ENCODE data around the gene GFRA1.

GFRA1 gene

DNA sequence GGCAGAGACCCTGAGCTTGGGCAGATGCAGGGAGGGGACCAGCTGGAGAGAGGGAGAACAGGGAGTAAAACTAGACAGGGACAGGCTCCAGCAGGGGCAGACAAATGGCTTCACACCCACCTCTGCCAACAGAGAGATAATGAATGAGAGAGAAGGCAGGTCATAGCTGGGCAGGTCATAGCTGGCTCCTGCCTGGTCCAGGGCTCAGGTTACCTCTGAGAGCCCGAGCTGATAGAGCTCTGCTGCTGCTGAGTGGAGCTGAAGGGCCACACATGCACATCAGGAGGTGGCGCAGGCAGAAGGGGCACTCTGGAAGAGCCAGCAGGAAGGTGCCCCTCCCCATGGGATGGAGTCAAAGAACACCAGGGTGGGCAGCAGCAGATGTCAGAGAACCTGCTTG is 154.2 kb downstream of the GFRA1 start:
- Histone ChIP-seq H3K4me3 (ENCODE audit: low read depth, low read length) (no peak overlapping the region), H3K36me3 (no peaks in the 10 kb centered on the region), H3K9me3 (no peaks in the 10 kb centered on the region), H3K4me1 (no peaks in the 10 kb centered on the region), H3K27me3 (no peaks in the 10 kb centered on the region)
- DNase-seq: no peak
- TF ChIP-seq, protein P1, sequence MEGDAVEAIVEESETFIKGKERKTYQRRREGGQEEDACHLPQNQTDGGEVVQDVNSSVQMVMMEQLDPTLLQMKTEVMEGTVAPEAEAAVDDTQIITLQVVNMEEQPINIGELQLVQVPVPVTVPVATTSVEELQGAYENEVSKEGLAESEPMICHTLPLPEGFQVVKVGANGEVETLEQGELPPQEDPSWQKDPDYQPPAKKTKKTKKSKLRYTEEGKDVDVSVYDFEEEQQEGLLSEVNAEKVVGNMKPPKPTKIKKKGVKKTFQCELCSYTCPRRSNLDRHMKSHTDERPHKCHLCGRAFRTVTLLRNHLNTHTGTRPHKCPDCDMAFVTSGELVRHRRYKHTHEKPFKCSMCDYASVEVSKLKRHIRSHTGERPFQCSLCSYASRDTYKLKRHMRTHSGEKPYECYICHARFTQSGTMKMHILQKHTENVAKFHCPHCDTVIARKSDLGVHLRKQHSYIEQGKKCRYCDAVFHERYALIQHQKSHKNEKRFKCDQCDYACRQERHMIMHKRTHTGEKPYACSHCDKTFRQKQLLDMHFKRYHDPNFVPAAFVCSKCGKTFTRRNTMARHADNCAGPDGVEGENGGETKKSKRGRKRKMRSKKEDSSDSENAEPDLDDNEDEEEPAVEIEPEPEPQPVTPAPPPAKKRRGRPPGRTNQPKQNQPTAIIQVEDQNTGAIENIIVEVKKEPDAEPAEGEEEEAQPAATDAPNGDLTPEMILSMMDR (IDR thresholded peaks at IDR 0.05; ENCODE audit: low read depth, low read length): no peak

DNA sequence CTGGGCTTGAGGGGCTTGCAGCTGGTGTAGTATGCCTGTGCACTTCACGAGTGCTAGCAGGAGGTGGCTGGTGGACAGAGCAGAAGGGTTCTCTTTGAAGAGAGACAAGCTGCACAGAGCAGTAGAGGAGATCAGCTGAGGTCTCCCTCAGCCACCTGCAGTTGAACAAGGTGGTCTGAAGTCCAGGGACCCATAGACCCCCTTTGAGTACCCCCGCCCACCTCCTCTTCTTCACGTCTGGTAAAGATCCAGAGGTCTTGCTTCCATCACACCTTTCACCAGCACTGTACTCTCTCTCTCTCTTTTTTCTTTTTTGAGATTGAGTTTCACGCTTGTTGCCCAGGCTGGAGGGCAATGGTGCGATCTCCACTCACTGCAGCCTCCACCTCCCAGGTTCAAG is 157.2 kb downstream of the GFRA1 start:
- TF ChIP-seq, protein P1 (IDR thresholded peaks at IDR 0.05; ENCODE audit: low read depth, low read length): no peak
- H3K4me1 ChIP-seq: no peaks in the 10 kb centered on the region
- no peak for DNase-seq

DNA sequence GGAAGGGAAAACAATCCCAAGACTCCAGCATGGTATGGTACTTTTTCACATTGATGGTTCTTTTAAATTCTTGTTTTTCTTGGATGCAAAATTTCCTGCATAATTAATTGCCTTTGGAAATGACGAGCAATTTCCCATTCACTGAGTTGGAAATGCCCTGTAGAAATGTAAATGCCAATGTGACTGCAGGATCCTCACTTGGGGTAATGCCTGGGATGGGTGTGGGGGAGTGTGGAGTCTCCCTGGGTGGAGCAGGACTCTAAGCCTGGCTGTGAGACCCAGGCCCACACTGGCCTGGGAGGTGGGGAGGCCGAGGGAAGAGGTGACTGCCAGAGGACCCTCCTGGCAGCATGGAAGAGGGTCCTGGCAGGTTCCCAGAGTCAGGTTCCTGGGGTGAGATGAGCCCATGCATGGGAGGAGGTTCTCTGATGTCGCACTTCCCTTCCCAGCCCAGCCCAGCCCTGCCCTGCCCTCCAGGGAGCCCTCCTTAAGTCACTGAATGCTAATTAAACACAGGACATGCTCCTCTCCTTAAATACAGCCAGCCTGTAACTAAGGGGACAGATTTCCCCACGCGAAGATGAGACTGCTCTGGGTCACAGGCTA is 157.9 kb downstream of the GFRA1 start:
- H3K36me3 ChIP-seq: no peaks in the 10 kb centered on the region
- TF ChIP-seq, protein P1 (IDR thresholded peaks at IDR 0.05; ENCODE audit: low read depth, low read length): no peak
- DNase-seq: no peak

More for the DNA sequence above, 157.2 kb downstream of the GFRA1 start:
- H3K9me3 ChIP-seq: no peaks in the 10 kb centered on the region
- no peaks in the 10 kb centered on the region for H3K36me3 ChIP-seq
- no peak overlapping the region for H3K4me3 ChIP-seq (ENCODE audit: low read depth, low read length)
- H3K27me3 ChIP-seq: no peaks in the 10 kb centered on the region

DNA sequence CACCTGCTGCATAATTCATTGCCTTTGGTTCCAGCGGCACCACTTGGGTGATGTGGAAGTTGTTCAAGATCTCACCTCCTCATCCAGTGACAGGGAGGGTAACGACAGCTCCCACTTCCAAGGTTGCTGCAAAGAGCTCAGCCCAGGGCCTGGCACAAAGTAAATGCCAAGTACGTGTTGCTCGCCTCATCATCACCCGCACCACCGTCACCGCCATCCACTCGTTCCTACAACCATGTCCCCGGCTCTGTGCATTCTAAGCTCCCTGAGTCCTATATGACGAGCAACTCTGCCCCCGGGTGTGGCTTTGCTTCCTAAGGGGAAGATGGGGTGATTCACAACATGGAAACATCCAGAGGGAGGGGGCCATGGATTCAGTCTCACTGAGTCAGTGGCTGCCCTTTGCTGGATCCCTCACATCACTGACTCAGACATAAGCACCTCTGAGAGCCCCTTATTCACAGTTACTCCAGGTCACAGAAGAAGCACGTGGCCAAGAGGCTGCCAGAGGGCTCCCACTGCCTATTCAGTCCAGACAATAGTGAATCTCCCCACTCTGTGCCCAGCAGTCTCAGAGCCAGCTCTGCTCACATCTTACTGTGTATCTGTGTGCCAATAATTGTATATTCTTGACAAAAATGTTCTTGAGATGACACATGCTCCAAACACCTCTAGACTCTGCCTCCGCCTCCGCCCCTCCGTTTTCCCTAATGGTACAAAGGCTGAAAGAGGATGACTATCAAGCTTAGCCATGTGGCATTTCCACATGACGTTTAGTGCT is 159.1 kb downstream of the GFRA1 start:
- H3K27me3 ChIP-seq: no peaks in the 10 kb centered on the region

More for the DNA sequence above, 157.9 kb downstream of the GFRA1 start:
- H3K4me3 ChIP-seq (ENCODE audit: low read depth, low read length): no peak overlapping the region
- no peaks in the 10 kb centered on the region for H3K9me3 ChIP-seq
- no peaks in the 10 kb centered on the region for H3K4me1 ChIP-seq
- no peaks in the 10 kb centered on the region for H3K27me3 ChIP-seq

DNA sequence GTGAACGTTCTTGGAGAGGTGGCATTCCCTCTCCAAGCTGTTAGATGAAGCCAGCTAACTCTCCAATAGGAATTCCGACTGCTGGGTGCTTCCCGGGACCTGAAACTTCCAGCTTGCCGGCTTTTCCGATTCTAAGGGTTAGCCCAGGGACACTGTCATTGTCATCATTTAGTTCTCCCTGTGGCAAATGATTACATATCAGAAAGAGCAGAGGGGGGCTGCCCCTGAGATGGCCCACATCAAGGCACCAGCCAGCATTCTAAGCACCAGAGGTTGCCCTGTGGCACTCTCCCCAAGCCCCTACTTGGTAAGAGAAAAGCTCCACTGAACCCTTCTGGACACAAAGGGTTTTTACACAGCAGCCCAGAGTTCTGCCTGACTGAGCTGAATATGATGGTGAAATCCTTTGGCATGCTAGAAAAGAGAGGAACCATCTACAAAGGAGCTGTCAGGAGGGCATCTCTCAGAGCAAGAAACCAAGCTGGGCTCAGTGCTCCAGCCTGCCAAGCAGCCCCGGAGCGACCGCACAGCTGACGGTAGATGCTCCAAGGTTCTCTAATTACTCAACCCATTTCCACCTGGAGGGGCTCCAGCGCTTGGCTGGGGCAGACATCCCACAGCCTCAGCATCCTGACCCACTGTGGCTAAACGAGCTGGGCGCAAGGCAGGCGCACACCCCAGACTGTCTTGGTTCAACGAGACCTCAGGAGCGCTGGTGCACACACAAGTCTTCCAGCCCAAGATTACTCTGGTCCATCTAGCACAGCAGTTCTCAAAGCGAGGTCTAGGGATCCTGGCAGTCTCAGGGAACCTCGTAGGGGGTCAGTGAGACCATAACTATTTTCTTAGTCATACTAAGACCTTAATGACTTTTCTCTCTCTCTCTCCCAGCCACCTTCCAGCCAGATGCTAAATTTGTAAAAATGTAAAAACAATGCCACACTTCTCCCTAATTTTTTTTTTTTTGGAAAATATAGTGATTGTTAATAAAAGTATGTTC is 160.5 kb downstream of the GFRA1 start:
- TF ChIP-seq, protein P1 (IDR thresholded peaks at IDR 0.05; ENCODE audit: low read depth, low read length): no peak
- Histone ChIP-seq H3K36me3 (no peaks in the 10 kb centered on the region), H3K4me1 (no peaks in the 10 kb centered on the region), H3K4me3 (ENCODE audit: low read depth, low read length) (no peak overlapping the region), H3K9me3 (no peaks in the 10 kb centered on the region), H3K27me3 (no peaks in the 10 kb centered on the region)
- DNase-seq: no peak

More for the DNA sequence above, 159.1 kb downstream of the GFRA1 start:
- Histone ChIP-seq H3K4me3 (ENCODE audit: low read depth, low read length) (no peak overlapping the region), H3K4me1 (no peaks in the 10 kb centered on the region), H3K36me3 (no peaks in the 10 kb centered on the region), H3K9me3 (no peaks in the 10 kb centered on the region)
- no peak for DNase-seq
- TF ChIP-seq, protein P1 (IDR thresholded peaks at IDR 0.05; ENCODE audit: low read depth, low read length): no peak

Data from BE2C (cell line).